ENCODE data around the gene DMRTC2. TPM values are rescaled to one million over a fixed set of nuclear protein-coding genes. Genes with fewer than 3 reads are reported as not detected.

Gene DMRTC2
- total RNA-seq, 1 donor from 2014 or later, result not detected

DNA sequence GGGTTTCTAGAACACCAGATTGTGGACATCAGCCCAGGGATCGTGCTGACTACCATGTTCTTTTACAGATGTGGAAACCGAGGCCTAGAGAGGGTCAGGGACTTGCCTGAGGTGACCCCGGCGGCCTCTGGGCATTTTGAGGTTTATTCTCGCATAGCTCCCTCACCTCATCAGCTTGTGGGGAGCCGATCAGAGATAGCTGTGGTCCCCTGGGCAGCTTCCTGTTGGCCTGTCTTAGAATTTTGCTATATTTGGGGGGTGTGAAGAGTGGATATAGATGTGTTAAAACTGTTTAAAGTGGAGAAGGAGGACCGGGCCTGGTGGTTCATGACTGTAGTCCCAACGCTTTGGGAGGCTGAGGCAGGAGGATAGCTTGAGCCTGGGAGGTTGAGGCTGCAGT is 45.1 kb downstream of the DMRTC2 start:
- no peak for DNase-seq (ENCODE audit: low read depth in 2 of 2)

DNA sequence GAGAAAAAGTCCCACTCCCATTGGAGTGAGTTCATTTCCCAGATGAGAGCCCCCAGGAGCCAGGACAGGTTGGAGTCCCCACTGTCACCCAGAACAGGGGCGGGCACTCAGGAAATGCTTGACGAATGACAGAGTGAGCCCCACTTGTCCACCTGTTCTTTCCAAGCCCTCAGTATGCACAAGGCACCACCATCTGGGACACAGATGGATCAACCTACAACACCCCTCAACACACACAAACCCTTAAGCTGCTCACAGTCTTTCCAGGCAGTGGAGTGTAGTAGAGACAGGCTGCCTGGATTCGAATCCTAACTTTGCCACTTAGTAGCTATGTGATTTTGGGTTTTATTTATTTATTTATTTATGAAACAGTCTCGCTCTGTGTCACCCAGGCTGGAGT is 46.1 kb downstream of the DMRTC2 start:
- DNase-seq (ENCODE audit: low read depth in 2 of 2), result no peak

DNA sequence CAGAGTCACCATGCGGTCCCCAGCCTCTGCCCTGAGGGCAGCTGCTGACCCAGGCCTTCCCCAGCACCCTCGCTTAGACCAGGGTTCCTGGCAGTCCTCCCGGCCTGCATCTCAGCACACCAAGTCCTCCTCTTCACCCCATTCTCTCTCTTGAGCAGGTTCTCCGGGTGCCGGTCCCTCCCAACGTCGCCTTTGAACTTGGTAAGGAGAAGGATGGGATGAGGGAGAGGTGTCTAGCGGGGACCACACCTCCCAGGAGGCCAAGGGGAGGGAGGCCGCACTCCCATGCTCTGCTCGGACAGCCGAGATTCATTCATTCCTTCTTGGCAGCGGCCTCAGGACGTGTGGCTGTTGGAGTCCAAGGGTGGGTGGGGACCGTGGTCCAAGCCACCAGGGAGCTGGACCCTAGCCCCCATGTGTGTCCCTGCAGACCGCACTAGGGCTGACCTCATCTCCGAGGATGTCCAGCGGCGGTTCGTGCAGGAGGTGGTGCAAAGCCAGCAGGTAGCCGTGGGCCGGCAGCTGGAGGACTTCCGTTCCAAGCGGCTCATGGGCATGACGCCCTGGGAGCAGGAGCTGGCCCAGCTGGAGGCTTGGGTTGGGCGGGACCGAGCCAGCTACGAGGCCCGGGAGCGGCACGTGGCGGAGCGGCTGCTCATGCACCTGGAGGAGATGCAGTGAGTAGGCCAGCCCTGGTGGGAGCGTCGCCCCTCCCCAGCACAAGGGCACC is 47.5 kb downstream of the DMRTC2 start:
- DNase-seq (ENCODE audit: low read depth in 2 of 2), result no peak

DNA sequence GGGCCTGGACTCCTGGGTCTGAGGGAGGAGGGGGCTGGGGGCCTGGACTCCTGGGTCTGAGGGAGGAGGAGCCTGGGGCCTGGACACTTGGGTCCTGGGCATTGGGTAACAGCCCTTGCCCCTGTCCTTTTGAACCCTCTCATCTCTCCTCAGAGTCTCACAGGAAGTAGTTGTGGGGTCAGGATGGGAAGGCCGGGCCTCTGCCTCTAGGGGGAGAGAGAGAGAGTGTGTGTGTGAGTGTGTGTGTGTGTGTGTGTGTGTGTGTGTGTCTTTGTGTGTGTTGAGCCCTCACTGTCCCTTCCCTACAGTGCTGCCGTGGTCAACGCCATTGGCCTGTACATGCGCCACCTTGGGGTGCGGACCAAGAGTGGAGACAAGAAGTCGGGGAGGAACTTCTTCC is 49.1 kb downstream of the DMRTC2 start:
- no peak for DNase-seq (ENCODE audit: low read depth in 2 of 2)

DNA sequence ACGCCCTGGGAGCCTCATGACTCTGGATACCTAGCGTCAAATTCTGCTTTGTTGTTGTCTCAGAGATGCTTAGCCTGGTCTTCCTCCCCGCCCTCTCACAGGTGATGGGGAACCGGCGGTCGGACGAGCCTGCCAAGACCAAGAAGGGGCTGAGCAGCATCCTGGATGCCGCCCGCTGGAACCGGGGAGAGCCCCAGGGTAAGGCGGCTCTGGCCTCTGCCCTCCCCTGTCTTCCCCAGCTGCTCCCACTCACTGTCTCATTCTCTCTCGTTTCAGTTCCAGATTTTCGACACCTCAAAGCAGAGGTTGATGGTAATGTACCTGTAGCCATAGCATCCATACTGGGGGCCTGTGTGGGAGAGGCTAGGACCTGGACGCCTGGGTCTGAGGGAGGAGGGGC is 49.5 kb downstream of the DMRTC2 start:
- no peak for DNase-seq (ENCODE audit: low read depth in 2 of 2)

DNA sequence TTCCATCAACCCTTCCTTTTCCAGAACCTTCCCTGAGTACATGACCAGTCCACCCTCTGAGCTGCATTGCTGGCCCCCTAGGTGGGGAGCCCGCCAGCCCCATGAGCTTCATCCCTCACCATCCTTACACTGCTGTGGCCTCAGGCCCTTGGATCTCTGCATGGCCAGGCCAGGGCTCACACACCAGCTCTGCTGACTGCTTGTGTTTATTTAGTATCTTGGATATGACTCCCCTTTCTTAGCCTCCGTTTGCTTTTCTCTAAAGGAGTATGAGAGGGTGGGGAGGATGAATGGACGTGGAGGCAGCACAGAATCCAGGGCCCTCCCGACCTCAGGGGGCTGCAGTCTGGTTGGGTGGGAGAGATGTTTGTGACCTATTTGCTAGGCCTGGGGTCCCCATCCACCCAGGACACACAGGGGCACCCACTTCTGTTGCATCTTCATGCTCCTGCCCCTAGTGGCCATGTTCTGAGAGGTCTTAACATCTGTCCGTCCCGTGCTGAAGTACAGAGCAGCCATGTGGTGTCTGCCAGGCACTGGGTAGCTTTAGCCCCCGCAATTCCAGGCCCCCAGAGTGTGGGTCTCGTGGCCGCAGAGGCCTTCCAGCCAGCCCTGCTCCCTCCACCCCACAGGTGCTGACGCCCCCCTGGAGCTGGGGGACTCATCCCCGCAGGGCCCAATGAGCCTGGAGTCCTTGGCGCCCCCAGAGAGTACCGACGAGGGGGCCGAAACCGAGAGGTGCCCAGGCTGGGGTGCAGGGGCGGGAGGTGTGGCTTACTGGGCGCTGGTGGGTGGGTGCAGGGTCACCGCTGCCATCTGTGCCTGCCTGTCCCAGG is 51.1 kb downstream of the DMRTC2 start:
- DNase-seq (ENCODE audit: low read depth in 2 of 2), result no peak

DNA sequence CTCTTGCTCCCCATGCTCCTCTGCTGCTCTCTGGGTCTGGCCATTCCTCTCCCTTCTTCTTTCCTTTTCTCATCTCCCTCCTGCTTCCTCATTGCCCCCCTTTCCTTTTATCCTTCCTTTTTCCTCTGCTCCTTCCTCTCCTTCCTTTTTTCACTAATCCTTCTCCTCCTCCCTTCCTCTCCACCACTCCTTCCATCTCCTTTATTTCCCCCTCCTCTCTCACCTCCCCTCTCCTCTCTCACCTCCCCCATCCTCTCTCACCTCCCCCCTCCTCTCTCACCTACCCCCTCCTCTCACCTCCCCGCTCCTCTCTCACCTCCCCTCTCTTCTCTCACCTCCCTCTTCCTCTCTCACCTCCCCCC is 51.7 kb downstream of the DMRTC2 start:
- no peak for DNase-seq (ENCODE audit: low read depth in 2 of 2)

DNA sequence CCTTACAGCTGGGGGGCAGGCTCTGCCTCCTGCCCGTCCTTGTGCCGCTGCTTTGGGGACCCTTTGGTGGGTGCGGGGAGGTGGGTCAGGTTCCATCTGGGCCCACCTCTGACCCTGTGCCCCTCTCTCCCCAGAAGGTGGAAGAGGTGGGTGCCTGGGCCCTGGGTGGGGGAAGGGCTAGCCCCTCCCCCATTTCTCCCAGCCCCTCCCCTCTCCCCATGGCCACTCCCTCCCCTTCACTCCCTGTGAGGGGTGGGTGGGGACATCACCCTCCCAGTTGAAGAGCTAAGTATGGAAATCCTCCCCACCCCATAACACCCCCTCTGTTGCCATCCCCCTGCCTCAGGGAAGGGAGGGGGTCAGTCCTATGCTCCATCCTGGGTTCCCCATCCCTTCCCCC is 52.3 kb downstream of the DMRTC2 start:
- no peak for DNase-seq (ENCODE audit: low read depth in 2 of 2)

DNA sequence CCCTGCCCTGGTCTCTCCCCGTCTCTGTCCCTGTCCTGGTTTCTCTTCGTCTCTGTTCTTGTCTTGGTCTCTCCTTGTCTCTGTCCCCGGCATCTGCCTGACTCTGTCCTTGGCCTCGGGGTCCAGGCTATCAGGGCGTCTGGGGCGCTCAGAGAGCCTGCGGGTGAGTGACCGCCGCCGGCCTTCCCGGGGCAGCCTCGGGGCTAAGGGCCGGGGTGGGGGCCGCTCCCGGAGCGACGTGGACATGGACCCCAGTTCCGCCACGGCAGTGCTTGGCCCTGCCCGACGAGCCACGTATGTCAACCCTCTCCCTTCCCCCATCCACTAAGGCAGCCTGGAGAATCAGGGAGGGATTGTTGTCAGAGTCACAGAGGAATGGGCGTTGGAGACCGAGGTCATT is 53.0 kb downstream of the DMRTC2 start:
- DNase-seq (ENCODE audit: low read depth in 2 of 2), result no peak

DNA sequence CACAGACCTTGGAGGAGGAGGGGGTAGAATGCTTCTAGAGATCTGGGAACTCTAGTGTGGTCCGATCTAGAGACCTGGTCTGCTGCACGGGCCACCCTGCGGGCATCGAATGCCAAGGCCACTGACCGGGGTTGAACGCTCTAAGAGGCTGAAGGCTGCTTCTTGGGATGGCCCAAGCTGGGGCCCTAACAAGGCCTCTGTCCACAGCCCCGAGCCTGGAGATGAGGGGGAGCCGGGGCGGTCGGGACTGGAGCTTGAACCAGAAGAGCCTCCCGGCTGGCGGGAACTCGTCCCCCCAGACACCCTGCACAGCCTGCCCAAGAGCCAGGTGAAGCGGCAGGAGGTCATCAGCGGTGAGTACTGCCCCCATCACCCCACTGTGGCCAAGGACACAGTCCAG is 53.4 kb downstream of the DMRTC2 start:
- DNase-seq (ENCODE audit: low read depth in 2 of 2), result no peak

Other genes with a start within 250 kb of the DMRTC2 start
- not detected in 2 replicates for gene CEACAM4, start 218.0 kb upstream of the DMRTC2 start, total RNA-seq
- gene CEACAM7, start 156.8 kb upstream of the DMRTC2 start, total RNA-seq, result 0.39 and 3.9 TPM in 2 replicates
- gene CEACAM5, start 136.4 kb upstream of the DMRTC2 start, total RNA-seq, result not detected in 2 replicates
- gene CEACAM6, start 89.5 kb upstream of the DMRTC2 start, total RNA-seq, result not detected in 2 replicates
- not detected in 2 replicates for gene CEACAM3, start 48.5 kb upstream of the DMRTC2 start, total RNA-seq
- not detected in 2 replicates for gene LYPD4, start 359 bp upstream of the DMRTC2 start, total RNA-seq
- 398 and 471 TPM in 2 replicates for gene RPS19, start 15.2 kb downstream of the DMRTC2 start, total RNA-seq
- gene CD79A, start 32.2 kb downstream of the DMRTC2 start, total RNA-seq, result 0.13 and 0.25 TPM in 2 replicates
- gene ARHGEF1, start 38.1 kb downstream of the DMRTC2 start, total RNA-seq, result 27.9 and 35.0 TPM in 2 replicates
- not detected in 2 replicates for gene ERFL, start 83.4 kb downstream of the DMRTC2 start, total RNA-seq
- 104 and 137 TPM in 2 replicates for gene RABAC1, start 114.3 kb downstream of the DMRTC2 start, total RNA-seq
- gene ATP1A3, start 149.2 kb downstream of the DMRTC2 start, total RNA-seq, result under 0.01 TPM in 1 of 2 replicates, not detected in the other
- under 0.01 TPM in 1 of 2 replicates, not detected in the other for gene GRIK5, start 225.2 kb downstream of the DMRTC2 start, total RNA-seq
- 8.0 and 13.4 TPM in 2 replicates for gene ZNF574, start 231.1 kb downstream of the DMRTC2 start, total RNA-seq

Measured in dermis microvascular lymphatic vessel endothelial cell (primary cell).